ENCODE results near the gene AUTS2.

Gene AUTS2

DNA sequence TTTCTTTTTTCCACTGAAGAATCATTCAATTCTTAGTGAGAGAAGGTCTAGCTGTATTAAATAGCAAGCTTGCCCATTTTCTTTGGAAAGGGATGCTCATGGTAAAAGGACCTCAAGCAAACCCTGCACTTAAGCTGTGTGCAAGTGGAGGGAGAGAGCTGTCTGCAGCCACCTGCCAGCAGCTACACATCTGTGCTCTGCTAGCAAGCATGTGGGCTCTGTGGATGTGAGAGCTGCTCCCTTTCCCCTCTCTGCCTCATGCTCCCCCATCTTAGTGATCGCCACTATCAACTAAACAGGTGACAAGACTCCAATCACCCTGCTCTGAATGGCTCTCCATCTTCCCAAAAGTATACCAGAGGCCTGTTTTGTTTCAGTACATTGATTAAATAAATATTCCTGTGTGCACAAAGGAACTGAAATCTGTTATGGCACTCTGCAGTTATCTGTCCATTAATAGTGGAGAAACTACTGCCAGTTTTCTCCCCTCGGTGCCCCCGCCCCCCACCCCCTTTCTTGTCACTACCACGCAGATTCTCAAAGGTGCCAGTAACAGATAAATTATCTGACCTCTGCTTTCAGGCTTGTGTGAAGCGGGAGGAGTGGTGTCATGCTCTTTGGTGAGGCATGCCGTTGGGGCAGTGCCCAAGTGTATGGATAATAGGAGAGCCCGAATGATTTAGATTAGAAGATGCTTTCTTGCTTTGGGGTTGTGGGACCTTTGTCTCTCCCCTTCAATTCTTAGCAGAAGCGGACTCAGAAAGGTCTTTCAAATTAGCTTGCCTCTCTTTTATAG, 26.4 kb downstream of the AUTS2 start:
- no peak for DNase-seq (ENCODE audit: low spot score)

DNA sequence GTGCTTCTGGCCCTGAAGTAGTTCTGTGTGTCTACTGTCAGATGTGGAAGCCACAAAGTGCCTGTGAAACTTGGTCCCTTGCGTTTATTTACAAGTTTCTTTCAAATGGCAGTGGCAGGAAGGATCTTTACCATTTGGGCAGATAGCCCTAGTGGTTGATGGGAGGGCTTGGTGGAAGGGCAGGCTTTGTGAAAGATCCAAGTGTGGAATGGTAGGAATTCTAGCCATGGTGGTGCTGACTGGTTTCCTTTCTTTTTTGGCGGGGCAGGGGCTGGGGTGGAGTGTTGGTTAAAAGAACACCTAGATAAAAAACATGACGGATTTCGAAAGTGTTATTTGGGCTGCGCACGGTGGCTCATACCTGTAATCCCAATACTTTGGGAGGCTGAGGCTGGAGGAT, 27.0 kb downstream of the AUTS2 start:
- no peak for DNase-seq (ENCODE audit: low spot score)

DNA sequence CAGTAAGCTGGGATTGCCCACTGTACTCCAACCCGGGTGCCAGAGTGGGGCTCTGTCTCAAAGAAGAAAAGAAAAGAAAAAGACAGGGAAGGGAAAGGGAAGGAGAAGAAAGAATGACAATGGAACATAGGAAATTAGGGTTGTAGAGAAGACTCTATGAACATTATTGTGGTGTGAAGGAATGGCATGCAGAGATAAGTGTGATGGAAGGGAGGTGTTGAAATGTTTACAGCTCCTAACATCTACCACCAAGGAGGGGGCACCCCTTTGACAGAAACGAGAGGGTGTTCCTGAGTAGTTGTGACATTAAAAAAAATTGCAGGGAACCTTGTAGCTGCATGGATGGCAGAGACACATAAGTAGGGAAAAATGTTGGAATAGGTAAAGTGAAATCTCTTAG, 27.5 kb downstream of the AUTS2 start:
- no peak for DNase-seq (ENCODE audit: low spot score)

DNA sequence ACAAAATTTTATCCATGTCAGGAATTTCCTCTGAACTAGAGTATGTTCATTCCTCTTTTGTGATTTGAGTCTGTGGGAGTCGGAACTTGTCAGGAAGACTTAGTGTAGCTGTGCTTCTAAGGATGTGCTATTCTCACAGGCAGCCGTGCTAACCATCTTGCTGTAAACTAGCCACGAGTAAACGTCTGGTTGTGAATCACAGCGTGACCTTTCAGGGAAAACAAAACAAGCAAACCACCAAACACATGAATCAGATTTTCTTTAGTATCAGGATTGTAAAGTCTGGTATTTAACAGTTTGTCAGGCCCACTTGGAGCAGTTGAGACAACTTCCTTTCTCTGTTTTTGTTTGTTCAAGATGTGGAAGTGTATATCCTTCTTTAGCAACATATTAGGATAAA, 32.0 kb downstream of the AUTS2 start:
- no peak for DNase-seq (ENCODE audit: low spot score)

DNA sequence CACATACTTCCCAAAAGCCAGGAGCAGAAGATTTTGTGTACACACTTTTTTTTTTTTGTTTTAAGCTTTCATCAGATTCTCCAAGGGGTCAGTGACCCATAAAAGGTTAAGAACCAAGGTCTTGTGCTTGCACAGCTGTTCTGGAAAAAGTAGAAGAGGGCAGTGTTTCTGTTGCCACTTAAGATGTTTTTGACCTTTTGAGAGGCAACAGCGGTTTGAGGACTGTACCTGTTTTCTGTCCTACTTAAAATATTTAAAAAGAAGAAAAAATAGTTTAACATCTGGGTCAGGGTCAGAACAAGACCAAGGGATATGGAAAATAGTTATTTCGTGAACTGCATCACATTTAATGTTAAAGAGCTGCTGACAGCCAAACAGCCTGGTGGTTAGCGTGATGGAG, 32.9 kb downstream of the AUTS2 start:
- no peak for DNase-seq (ENCODE audit: low spot score)

DNA sequence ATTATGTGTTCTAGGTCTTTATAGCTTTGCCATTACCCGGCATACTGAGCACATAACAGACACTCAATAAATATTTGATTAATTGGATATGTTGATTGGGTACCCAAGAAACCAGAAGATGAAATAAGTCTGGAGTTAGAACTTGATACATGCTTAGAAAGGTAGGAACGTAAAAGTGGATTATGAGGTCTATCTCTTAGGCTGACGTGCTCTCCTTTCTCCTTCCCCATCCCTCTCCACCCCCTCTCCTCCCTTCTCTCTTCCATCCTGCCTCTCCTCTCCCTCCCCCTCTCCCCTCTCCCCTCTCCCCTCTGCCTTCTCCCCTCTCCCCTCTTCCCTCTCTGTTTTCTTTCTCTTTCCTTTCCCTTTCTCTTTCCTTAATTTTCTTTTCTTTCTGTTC, 34.0 kb downstream of the AUTS2 start:
- no peak for DNase-seq (ENCODE audit: low spot score)

DNA sequence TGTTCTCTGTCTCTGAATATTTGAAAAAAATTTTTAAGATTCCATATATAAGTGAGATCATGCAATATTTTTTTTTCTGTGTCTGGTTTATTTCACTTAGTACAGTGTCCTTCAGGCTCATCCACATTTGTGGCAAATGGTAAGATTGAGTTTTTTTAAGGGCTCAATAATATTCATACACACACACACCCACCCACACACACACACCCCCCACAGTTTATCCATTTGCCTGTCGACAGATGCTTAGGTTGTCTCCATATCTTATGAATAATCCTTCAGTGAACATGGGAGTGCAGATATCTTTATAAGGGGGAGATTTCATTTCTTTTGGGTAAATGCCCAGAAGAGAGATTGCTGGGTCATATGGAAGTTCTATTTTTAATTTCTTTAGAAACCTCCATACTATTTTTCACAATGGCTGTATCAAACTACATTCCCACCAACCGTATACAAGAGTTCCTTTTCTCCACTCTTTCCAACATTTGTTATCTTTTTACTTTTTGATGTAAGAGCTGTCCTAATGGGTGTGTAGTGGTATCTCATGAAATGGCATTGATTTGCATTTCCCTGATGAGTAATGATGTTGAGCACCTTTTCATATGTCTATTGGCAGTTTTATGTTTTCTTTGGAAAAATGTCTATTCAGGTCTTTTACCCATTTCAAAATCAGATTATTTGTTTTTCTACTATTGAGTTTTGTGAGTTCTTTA, 35.0 kb downstream of the AUTS2 start:
- no peak for DNase-seq (ENCODE audit: low spot score)

DNA sequence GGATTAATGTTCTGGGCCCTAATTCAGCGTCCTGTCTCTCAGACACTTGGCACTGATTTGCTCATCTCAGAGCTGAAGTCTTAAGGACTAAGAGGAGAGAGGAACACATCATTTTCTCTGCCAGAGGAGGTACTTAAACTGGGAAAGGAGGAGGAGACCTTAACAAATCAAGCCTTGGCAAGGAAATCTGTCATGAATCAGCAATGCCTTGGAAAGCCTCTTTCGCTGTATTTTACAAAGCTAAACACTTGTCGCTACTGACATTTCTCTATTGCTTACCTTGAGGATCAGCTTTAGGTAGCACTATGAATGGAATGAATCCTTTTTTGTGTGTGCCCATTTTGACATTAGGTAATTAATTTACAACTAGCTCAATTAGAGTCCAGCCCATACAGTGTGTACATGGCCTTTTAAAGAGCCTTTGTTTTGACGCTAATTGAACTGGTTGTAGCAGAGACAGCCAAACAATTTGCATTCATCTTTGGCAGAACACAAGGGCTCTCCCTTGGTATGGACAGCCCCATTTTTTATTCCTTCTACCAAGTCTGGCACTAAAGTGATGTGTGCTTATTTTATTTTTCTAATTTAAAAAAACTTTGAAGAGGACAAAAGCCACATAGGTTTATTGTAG, 37.4 kb downstream of the AUTS2 start:
- no peak for DNase-seq (ENCODE audit: low spot score)

DNA sequence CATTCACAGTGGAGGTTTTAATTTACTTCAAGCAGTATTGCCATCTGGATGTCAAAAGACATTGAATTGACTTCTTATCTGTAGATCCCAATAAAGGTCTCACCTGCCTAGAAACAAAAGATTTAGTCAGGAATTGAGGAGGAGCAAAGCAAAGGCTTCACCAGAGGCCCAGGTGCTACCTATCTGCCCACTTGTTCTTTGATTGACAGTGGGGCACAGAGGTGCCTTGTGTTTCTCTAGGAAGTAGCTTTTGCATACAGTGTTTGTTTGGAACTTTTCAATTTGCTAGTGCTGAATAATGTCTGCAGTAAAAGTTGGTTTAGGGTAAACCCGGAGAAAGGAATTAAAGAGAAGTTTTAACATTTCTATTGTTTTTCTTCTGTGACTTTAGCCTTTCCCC, 40.4 kb downstream of the AUTS2 start:
- no peak for DNase-seq (ENCODE audit: low spot score)

DNA sequence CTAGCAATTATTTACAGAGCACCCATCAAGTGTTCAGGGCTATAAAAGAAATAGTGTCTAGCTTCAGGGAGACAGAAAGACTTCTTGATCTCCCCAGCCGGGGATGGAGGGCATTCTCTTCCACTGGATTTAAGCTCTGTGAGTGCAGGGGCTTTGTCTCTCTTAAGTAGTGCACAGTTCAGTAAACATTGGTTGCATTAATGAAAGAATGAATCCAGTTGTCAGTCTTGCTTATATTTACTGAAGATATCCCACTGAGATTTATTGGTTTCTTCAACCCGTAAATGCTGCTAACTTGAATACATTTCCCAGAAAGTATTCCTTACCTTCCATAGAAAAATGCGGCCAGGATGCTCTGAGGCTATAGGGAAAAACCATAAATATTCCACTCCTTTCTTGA, 41.9 kb downstream of the AUTS2 start:
- DNase-seq (ENCODE audit: low spot score) = no peak

DNA sequence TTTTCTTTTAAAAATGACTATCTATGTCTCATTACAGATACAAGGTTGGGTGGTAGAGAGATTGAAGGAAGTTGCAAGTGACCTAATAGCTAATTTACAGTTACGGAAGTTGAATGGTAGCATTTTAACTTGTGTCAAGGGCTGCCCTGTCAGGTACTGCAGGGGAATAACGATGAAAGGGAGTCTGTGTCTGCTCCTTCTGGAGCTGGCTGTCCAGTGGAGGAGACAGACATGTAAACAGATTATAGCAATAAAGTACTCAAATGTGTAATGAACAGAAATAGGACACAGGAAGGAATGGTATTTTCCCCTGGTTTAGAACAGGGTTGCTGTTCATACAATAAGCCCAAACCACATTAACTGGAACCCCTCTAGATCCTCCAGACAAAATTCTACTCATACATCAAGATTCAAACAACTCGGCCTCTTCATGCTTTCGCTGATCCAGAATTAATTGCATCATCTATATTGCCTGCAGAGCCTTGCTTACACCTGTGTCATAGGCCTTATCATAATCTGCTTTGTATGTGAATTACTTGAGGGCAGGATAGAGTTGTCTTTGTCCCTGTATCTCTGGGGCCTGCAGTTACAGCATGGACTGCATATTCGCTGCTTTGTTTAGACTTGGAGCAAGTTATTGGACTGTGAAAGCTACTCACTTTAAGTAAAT, 42.8 kb downstream of the AUTS2 start:
- DNase-seq (ENCODE audit: low spot score) = no peak

DNA sequence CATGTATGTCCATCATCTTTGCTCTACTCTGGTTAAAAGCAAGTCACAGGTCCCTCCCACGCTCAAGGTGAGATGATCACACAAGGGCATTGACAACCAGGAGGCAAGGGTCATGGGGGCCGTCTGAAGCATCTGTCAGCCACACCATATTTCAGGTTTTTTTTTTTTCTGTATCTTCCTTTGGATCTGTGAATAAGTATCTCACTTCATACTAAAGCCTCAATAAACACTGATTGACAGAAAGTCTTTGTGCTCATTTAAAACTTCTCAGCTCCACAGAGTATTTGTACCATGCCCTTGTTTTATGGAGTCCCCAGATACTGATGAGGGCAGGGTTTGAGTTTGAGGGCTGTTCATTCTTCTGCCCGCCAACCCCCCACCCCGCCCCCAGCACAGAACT, 45.0 kb downstream of the AUTS2 start:
- DNase-seq (ENCODE audit: low spot score) = no peak

DNA sequence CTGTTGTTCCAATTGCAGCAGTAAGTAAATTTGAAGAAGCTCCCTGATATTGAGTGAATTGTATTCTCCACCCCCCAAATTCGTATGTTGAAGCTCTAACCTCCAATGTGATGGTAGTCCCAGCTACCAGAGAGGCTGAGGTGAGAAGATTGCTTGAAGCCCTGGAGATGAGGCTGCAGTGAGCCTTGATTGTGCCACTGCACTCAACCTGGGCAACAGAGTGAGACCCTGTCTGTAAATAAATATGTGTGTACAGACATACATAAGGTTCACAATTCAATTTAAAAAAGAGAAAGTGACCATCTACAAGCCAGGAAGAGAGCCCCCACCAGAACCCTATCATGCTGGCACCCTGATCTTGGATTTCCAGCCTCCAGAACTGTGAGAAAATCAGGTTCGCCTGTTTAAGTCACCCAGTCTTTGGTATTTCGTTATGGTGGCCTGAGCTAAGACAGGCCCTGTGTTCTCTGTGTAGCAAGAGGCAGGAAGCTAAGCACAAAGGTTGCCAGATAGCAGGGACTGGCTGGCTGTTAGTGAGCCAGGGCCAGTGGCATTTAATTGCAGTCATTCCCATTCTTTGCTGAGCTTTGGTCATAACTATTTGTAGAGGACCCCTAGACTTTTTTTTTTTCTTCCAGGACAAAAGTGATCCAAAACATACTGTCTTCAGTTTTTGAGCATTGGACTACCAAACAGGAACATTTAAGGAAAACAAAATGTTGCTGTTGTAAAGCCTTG, 45.6 kb downstream of the AUTS2 start:
- no peak for DNase-seq (ENCODE audit: low spot score)

DNA sequence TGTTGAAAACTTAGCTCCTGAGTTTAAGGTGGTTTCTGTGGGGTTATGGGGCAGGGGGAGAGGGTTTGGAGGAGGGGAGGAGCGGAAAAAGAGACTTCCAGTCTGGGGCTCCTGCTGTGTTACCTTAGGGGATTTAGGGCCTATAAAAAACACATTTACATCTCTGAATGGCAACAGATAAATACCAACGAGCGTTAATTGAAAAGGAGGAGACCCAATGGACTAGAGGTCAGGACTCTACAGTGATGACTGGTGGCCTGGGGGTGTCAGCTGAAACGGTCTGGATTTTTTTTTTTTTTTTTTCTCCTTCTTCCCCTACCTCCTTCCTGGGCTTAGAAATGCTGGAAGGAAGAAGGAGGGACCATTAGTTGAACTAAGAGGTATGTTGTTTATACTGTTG, 47.4 kb downstream of the AUTS2 start:
- no peak for DNase-seq (ENCODE audit: low spot score)

DNA sequence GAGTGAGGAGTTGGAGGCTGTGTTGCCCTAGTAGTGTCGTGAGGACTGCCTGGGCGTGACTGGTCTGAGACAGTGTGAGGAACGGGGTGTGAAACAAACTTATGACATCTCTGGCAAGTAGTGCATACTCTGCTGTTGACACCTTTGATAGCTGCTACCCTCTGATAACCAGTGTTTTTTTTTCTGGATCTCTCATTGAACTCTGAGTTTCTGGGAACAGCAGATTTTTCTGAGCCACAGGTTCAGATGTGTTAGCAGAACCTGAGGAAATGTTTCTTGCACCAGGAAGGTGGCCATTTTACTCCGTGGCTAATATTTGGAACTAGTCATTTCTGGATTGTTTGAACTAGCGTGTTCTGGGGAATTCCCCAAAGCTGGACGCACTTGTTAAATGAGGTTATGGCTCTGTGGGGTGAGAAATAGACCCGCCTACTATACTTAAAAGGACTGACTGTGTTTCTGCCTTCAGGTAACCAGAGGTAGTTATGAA, 52.9 kb downstream of the AUTS2 start:
- no peak for DNase-seq (ENCODE audit: low spot score)

DNA sequence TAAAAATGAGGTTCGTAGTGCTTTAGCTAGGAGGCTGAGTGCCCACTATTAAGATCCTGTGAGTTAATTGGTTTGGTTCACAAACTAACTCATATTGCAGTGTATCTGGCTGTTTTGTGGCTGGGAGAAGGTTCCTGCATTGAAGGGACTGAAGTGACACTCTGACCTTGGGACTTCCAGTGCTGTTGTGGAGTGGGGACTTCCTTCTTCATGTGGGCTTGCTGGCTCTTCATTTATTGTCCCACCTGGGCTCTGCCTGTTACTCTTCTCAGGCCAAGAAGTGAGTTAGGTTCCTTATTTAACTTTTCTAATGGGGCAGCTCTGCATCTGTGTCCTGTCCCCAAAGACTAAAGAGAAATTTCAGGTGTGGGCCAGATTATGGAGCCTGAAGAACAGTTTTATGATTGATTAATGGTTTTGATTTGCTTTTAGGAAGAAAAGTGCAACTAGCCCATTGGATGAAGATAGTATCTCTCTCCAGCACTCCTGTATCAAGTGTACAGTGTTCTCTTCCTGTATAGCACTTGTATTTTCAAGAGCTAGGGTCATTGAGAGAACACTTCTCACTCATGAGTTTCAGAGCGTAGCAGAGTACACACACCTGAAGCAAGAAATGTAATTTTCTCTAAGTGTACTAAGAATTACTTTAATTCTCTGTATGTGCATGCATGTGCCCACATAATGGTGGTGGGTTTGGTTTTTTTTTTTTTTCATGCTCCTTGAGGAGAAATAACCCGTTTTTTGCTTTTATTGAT, 54.8 kb downstream of the AUTS2 start:
- no peak for DNase-seq (ENCODE audit: low spot score)

DNA sequence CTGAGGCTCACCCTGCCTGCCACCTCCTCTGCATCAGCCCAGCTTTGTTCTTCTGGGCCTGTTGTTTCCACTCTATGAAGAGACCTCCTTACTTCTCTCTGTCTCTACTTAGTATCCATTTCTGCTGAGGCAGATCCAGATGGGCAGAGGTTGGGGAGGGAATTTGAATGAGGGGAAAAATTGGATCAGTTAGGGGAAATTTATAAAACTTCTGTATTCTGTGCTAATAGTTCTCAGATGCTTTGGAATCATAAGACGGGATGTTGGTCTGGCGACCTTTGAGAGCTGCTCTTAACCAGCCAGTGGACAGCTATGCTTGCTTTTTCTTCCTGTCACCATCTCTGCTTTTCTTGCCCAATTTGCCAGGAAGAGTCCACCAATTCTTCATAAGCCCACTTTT, 55.5 kb downstream of the AUTS2 start:
- DNase-seq (ENCODE audit: low spot score) = no peak

DNA sequence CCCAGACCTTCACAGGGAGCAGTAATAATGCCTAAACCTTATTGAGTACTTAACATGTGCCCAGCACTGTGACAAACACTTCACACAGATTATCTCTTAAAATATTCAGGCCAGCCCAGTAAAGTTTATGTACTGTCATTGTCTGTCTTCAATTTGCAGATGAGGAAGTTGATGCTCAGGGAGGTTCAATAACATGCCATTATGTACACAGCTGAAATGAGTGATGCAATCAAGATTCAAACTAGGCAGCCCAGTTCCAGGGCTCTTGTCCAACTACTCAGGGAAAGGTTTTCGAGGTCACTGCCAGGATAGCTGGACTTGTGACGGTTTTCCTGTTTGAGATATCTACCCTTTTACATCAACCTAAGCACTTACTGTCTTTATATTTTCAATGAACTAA, 56.1 kb downstream of the AUTS2 start:
- DNase-seq (ENCODE audit: low spot score) = no peak

DNA sequence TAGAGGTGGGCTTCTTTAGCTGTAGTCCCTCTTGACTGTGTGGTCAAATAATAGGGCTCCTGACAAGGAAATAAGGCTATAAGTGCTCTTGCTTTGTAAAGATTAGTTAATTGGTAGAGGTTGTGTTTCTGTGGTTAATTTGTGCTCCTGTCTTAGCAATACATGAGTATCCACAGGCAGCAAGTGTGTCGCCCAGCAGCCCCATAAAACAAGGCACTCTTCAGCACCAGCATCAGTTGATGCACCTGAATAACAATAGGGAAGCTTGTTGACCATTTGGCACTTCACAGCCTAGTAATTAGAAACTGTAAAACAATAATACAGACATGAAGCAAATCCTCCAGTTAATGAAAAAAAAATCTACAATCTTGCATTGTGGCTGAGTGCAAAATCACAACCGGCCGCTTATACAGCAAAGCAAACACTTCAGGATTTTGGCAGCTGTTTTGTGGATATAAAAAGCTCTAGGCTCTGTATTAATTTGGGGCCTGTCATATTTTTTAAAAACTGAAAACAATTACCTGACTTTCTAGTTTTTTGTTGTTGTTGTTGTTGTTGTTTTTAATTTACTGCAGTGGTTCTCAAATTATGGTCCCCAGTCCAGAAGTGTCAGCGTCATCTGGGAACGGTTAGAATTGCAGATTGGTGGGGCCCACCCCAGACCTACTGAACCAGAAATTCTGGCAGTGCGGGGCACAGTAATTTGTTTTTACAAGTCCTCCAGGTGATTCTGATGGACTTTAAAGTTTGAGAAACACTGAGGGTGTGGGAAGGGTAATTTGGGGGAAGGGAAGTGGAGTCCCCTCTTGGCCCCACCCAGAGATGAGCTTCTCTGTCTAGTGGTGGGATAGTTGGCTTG, 56.8 kb downstream of the AUTS2 start:
- no peak for DNase-seq (ENCODE audit: low spot score)

DNA sequence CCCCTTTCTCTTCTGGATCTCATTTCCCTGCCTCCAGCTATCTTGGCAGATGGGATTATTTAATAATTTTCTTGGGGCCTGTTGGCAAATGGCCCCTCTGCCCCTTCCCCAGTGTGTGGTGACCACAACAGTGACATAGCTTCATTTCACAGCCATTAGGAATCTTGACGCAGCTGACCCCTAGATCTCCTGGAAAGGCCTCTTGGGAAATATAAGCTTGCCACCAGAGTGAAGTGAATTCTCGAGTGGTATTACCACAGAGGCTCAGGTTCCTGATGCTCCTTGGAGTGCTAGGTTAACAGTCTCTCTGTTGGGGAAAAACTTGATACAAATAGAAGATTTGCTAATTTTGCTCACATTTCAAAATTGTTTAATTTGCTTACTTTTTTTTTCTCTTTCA, 57.8 kb downstream of the AUTS2 start:
- no peak for DNase-seq (ENCODE audit: low spot score)

Data from germinal center (tissue), 1 donor.